IPS-20b (cell line): ENCODE measurements around the gene TMEM219.

ENCODE experiments used
- H3K27ac ChIP-seq: one replicate; pipeline ENCODE4 v1.5.1; 2013; ENCODE audit warnings: low read length
- H3K27me3 ChIP-seq: 2 replicates; pipeline ENCODE4 v1.6.1; 2013; ENCODE audit warnings: mild to moderate bottlenecking, low read length, inconsistent platforms; ENCODE audit not compliant: insufficient read depth
- H3K36me3 ChIP-seq: 2 replicates; pipeline ENCODE4 v1.6.1; 2013; ENCODE audit warnings: low read depth, mild to moderate bottlenecking, inconsistent platforms, low read length, moderate library complexity; ENCODE audit not compliant: insufficient read depth
- H3K4me1 ChIP-seq: 2 replicates; pipeline ENCODE4 v1.6.1; 2013; ENCODE audit warnings: mild to moderate bottlenecking, control low read depth, inconsistent platforms, low read length, moderate library complexity; ENCODE audit not compliant: insufficient read depth
- H3K4me3 ChIP-seq: 2 replicates; pipeline ENCODE4 v1.5.1; 2013; ENCODE audit warnings: mild to moderate bottlenecking, low read length, inconsistent platforms
- H3K9ac ChIP-seq: 2 replicates; pipeline ENCODE4 v1.6.1; 2013; ENCODE audit warnings: low read depth, mild to moderate bottlenecking, inconsistent platforms, low read length, moderate library complexity
- H3K9me3 ChIP-seq: 2 replicates; pipeline ENCODE4 v1.6.1; 2013; ENCODE audit warnings: mild to moderate bottlenecking, low read depth, low read length, inconsistent platforms; ENCODE audit not compliant: insufficient read depth

TMEM219 gene

DNA sequence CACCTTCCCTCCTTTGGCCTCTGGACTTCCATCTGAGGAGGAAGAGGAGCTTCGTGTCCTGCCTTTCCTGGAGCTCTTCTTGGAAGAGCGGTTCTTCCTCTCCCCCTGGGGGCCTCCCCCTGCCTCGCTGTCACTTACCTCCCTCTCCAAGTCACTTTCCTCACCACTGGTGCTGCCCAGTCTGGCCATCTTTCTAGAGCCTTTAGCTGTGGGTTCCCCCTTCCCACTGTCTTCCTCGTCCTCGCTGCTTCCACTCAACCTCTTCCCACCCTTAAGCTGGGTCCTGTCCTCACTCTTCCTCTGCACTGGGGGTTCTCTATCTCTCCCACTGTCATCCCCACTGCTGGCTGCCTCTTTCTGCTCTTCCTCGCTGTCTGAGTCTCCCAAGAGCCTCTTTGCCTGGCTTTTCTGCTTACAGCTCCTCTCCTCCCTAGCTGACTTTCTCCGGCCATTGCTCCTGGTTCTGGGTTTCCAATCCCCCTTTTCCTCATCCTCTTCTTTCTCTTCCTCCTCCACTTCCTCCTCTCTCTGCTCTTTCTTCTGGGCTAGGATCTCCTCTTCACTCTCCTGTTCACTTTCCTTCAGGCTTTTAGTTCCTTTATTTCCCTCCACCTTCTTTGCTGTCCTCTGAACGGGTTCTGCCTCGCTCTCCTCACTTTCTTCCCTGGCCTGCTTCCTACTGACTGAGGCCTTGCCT, 32.2 kb downstream of the TMEM219 start:
- Histone ChIP-seq H3K27ac (no peak overlapping the region), H3K27me3 (no peaks in the 10 kb centered on the region), H3K4me3 (peak overlapping the region; percentile 87; the same call in 1 of the 2 replicates), H3K36me3 (peaks cover 51% of the 10 kb centered on the region), H3K9ac (peak overlapping the region; percentile 93; the same call in 1 of the 2 replicates), H3K4me1 (peaks cover 4% of the 10 kb centered on the region; the same call in 1 of the 2 replicates), H3K9me3 (no peaks in the 10 kb centered on the region)

DNA sequence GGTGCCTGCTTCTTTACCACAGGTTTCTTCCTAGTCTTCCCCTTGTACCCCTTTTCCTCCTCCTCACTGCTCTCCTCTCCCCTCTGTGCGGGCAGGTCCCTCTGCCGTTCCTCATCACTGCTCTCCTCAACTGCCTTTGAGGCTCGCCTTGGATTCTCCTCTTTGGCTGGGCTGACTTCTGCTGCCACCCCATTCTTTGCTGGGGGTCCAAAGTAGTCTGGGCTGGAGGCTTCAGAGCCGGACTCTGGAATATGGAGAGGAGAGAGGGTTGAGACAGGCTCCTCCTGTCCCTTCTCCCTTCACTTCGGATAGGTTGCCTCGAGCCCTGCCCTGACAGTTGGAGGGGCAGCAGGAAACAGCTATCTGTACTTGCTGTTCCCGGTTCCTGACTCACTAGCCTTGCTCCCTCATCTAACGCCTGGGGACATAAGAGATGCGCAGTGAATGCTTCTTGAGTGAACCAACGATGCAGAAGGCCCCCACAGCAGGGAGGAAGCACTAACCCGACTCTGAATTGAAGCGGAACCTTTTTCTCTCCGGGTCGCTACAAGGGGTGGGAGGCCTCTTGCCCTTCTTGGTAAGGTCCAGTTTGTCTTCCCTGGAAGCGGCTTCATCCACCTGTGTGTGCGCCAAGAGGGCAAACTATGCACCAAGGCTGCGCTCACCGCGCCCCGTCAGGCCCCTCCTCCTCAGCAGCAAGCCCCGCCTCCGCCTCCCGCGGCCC, 32.9 kb downstream of the TMEM219 start:
- Histone ChIP-seq H3K9ac (peak overlapping the region; percentile 93; the same call in 1 of the 2 replicates), H3K27ac (no peak overlapping the region), H3K27me3 (no peaks in the 10 kb centered on the region), H3K36me3 (peaks cover 44% of the 10 kb centered on the region), H3K4me1 (peaks cover 4% of the 10 kb centered on the region; the same call in 1 of the 2 replicates), H3K9me3 (no peaks in the 10 kb centered on the region), H3K4me3 (peak overlapping the region; percentile 87)

- Histone ChIP-seq H3K4me1 (peaks cover 4% of the 10 kb centered on the region; the same call in 1 of the 2 replicates), H3K36me3 (peaks cover 37% of the 10 kb centered on the region), H3K4me3 (peak within 1 kb of the TSS; percentile 87), H3K9me3 (no peaks in the 10 kb centered on the region), H3K9ac (peak within 1 kb of the TSS; percentile 93), H3K27ac (peak within 1 kb of the TSS; percentile 50), H3K27me3 (no peaks in the 10 kb centered on the region)
Measured at GRCh38 chr16:29995324-29995910, 33.5 kb downstream of the TMEM219 start, which contains the start of gene HIRIP3. Gene HIRIP3, minus strand, starts transcription at chr16:29995617. Its CDS starts 12 bp downstream, at chr16:29995605.

DNA sequence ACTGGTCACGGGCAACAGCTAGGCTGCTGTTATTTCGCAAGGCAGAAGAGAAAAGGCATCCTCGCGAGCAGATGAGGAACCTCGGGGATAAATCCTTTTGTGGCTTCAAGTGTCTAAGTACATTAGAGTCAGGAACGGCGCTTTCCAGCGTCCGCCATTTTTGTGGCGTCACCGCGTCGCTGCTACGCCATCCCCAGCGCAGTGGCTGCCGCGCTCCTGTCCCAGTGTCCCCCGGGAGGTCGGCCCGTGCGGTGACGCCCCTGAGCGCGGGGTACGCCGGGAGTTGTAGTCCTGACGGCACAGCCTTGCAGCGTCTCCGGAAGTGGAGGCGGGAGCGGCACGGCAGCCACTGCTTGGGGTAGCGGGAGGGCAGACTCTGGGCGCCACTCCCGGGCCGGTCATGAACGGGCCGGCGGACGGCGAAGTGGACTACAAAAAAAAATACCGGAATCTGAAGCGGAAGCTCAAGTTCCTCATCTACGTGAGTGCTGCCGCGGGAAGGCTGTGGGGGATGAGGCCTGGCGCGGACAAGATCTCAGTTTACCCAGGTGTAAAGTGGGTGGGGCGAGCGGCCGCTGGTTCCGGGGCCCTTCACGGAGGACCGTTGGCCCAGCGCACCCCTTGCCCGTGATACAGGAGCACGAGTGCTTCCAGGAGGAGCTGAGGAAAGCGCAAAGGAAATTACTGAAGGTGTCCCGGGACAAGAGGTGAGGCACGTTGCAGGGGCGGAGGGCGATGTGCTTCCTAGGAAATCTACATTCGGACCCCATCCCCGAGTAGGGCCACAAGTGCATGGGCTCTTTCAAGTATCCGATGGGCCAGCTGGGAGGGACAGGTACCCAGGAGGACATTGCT, 34.3 kb downstream of the TMEM219 start, which contains the start of gene INO80E:
Gene INO80E, plus strand, starts transcription at position 331 of the 855 bp plus-strand sequence. Its CDS starts 70 bp downstream, at position 401.
- Histone ChIP-seq H3K9me3 (no peaks in the 10 kb centered on the region), H3K36me3 (peaks cover 34% of the 10 kb centered on the region), H3K9ac (peak within 1 kb of the TSS; percentile 93)

DNA sequence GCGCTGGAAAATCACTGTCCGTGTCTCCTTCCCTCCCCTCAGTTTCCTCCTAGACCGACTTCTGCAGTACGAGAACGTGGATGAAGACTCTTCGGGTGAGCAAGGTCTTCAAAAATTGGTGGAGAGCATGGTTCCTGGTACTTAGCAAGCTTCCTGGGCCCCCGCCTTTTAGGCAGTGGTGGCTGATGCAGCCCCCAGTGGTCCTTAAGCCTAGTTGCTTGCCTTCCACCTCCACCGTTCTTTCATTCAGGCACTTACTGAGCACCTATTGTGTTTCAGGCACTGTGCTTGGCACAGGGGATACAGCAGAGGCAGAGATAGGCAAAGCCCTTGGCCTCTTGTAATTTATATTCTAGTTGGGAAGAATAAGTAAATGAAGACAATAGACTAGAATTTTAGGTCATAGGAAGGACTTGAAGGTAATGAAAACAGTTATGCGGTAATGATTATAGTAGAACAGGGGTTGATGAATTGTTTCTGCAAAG, 34.9 kb downstream of the TMEM219 start:
- no peak overlapping the region for H3K27ac ChIP-seq
- H3K36me3 ChIP-seq = peaks cover 34% of the 10 kb centered on the region
- peaks cover 6% of the 10 kb centered on the region; the same call in 1 of the 2 replicates for H3K4me1 ChIP-seq
- no peaks in the 10 kb centered on the region for H3K9me3 ChIP-seq
- H3K9ac ChIP-seq = peak overlapping the region; percentile 93; the same call in 1 of the 2 replicates
- peak overlapping the region; percentile 87 for H3K4me3 ChIP-seq
- H3K27me3 ChIP-seq = no peaks in the 10 kb centered on the region

More for the DNA sequence above, 34.3 kb downstream of the TMEM219 start, which contains the start of gene INO80E:
- H3K27ac ChIP-seq = peak within 1 kb of the TSS; percentile 50
- H3K27me3 ChIP-seq = no peaks in the 10 kb centered on the region
- H3K4me3 ChIP-seq = peak within 1 kb of the TSS; percentile 87
- peaks cover 4% of the 10 kb centered on the region; the same call in 1 of the 2 replicates for H3K4me1 ChIP-seq

GRCh38 chr16:29999605-30000004, 37.7 kb downstream of the TMEM219 start:
- peaks cover 16% of the 10 kb centered on the region; the same call in 1 of the 2 replicates for H3K36me3 ChIP-seq
- H3K4me1 ChIP-seq = peaks cover 6% of the 10 kb centered on the region; the same call in 1 of the 2 replicates
- no peaks in the 10 kb centered on the region for H3K9me3 ChIP-seq
- H3K27ac ChIP-seq = no peak overlapping the region
- H3K4me3 ChIP-seq = no peak overlapping the region
- no peaks in the 10 kb centered on the region for H3K27me3 ChIP-seq
- no peak overlapping the region for H3K9ac ChIP-seq

DNA sequence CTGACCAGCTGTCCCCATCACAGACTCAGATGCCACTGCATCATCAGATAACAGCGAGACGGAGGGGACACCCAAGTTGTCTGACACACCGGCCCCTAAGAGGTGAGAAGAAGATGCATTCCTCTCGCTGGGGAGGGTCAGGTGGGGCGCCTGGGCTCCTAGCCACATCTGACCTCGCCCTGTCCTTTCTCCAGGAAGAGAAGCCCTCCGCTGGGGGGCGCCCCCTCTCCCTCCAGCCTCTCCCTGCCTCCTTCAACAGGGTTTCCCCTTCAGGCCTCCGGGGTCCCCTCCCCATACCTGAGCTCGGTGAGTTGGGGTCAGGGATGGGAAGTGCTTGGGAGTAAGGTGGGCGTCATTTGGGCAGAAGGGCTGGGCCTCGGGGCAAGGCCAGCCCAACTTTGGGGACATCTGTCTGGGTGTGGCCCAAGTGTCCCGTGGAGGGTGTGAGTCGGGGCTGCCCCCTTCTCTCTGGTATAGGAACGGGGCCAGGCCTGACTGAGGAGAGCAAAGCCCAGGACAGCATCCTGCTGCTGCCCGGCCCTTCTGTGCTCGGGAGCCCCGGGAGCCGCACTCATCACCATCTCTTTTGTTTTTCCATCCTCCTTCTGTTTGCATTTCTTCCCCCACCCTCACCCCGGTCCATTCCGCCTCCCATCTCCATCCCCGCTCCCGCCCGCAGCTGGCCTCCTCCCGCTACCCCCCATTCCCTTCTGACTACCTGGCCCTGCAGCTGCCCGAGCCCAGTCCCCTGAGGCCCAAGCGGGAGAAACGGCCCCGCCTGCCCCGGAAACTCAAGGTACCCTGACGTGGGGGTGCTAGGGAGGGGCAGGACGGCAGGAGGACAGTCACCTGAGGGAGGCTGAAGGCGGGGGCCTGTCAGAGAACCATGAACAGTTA, 39.1 kb downstream of the TMEM219 start:
- no peaks in the 10 kb centered on the region for H3K27me3 ChIP-seq
- H3K36me3 ChIP-seq = peaks cover 16% of the 10 kb centered on the region; the same call in 1 of the 2 replicates
- H3K27ac ChIP-seq = peak overlapping the region; percentile 37
- H3K9me3 ChIP-seq = no peaks in the 10 kb centered on the region
- peaks cover 6% of the 10 kb centered on the region; the same call in 1 of the 2 replicates for H3K4me1 ChIP-seq
- H3K9ac ChIP-seq = no peak overlapping the region; the same call in 1 of the 2 replicates
- peak overlapping the region; percentile 54; the same call in 1 of the 2 replicates for H3K4me3 ChIP-seq

GRCh38 chr16:30002614-30003346, 40.9 kb downstream of the TMEM219 start:
- peaks cover 8% of the 10 kb centered on the region; the same call in 1 of the 2 replicates for H3K36me3 ChIP-seq
- no peak overlapping the region for H3K9ac ChIP-seq
- no peak overlapping the region for H3K27ac ChIP-seq
- peaks cover 2% of the 10 kb centered on the region; the same call in 1 of the 2 replicates for H3K4me1 ChIP-seq
- no peaks in the 10 kb centered on the region for H3K9me3 ChIP-seq
- no peaks in the 10 kb centered on the region for H3K27me3 ChIP-seq
- no peak overlapping the region for H3K4me3 ChIP-seq

DNA sequence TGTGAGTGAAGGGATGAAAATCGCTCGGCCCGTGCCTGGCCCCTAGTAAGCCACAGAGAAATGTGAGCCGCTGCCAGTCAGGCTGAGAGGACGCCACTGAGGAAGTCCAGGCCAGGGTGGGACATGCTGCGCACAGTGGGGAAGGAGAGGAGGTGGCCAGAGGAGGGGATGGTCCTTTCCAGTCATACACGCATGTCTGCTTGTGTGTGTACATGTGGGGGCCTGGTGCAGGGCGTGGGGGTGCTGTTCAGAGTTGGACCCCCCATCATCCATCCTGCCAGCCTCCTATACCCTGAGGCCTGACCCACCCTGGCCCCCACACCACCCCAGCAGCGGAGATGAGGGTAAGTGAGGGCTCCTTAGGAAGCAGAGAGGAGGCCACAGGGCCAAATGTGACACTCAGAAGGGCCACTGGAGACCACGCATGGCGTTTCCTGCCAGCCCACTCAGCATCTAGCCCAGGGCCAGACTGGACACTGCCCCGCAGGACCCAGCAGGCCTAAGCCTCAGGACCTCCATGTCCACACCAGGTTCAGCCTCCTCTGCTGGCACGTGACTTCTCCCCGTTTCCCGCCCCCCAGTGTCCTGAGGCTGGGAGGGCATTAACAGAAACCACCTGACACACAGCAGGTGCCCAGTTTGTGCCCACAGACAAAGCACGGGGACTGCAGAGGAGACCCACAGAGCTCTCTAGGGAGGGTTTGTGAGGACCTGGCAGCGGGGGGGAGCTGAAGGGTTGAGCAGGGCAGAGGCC, 42.0 kb downstream of the TMEM219 start:
- no peaks in the 10 kb centered on the region; the same call in 1 of the 2 replicates for H3K36me3 ChIP-seq
- no peak overlapping the region for H3K4me3 ChIP-seq
- no peaks in the 10 kb centered on the region for H3K9me3 ChIP-seq
- H3K27me3 ChIP-seq = peaks cover 3% of the 10 kb centered on the region
- H3K4me1 ChIP-seq = peaks cover 2% of the 10 kb centered on the region; the same call in 1 of the 2 replicates
- no peak overlapping the region for H3K27ac ChIP-seq
- no peak overlapping the region for H3K9ac ChIP-seq
